Mesodermal cell (in vitro differentiated cells): Measurements from ENCODE around the gene PHACTR3.

Experiments
- H3K27ac ChIP-seq: 2 replicates; pipeline ENCODE4 v1.7.0; 2013; ENCODE audit warnings: mild to moderate bottlenecking, low read depth, low read length, moderate library complexity; ENCODE audit not compliant: severe bottlenecking
- H3K36me3 ChIP-seq: 2 replicates; pipeline ENCODE4 v1.7.1; 2013; ENCODE audit warnings: mild to moderate bottlenecking, low read length, moderate library complexity; ENCODE audit not compliant: control insufficient read depth, insufficient read depth
- H3K4me1 ChIP-seq: one replicate; pipeline ENCODE4 v1.7.1; 2013; ENCODE audit warnings: mild to moderate bottlenecking, low read length; ENCODE audit not compliant: insufficient read depth, control insufficient read depth, poor library complexity, severe bottlenecking
- H3K4me3 ChIP-seq: 2 replicates; pipeline ENCODE4 v1.7.0; 2013; ENCODE audit warnings: low read length, control low read depth, mild to moderate bottlenecking; ENCODE audit not compliant: insufficient read depth, poor library complexity, severe bottlenecking; ENCODE audit errors: extremely low read depth
- H3K9me3 ChIP-seq: 2 replicates; pipeline ENCODE4 v1.7.1; 2013; ENCODE audit warnings: mild to moderate bottlenecking, low read length, moderate library complexity; ENCODE audit not compliant: control insufficient read depth
- WGBS, 2 experiments: methylation state at CpG; one replicate each; pipeline ENCODE4 v1.1.5; 2013; ENCODE audit warnings: missing lambda C conversion rate in 2 of 2; ENCODE audit not compliant: insufficient coverage in 2 of 2; 5-methylcytosine and 5-hydroxymethylcytosine counted together

Gene PHACTR3

GRCh38 chr20:59634435-59635005 is 30.2 kb downstream of the PHACTR3 start:
- Histone ChIP-seq H3K27ac (no peak overlapping the region), H3K4me3 (no peak overlapping the region), H3K9me3 (peaks cover 14% of the 10 kb centered on the region), H3K4me1 (no peaks in the 10 kb centered on the region), H3K36me3 (no peaks in the 10 kb centered on the region)
- WGBS, 2 experiments: 72 to 81% methylated on average over 13 of the region's 18 CpGs

- no peak overlapping the region for H3K27ac ChIP-seq
- 68% methylated on average over 3 of the region's 3 CpGs; no CpG with 5 or more reads in 1 of the 2 experiments for WGBS, 2 experiments
These were observed 32.5 kb downstream of the PHACTR3 start for GRCh38 chr20:59636766-59637370.

GRCh38 chr20:59640267-59640666 is 35.9 kb downstream of the PHACTR3 start:
- no peaks in the 10 kb centered on the region for H3K36me3 ChIP-seq
- H3K4me3 ChIP-seq: no peak overlapping the region
- H3K4me1 ChIP-seq: no peaks in the 10 kb centered on the region
- WGBS, 2 experiments: 63 to 68% methylated on average over 4 to 5 of the region's 5 CpGs
- H3K27ac ChIP-seq: no peak overlapping the region
- peaks cover 13% of the 10 kb centered on the region for H3K9me3 ChIP-seq

More at GRCh38 chr20:59636766-59637370, 32.5 kb downstream of the PHACTR3 start:
- Histone ChIP-seq H3K9me3 (peaks cover 16% of the 10 kb centered on the region), H3K36me3 (no peaks in the 10 kb centered on the region), H3K4me1 (no peaks in the 10 kb centered on the region), H3K4me3 (no peak overlapping the region)

GRCh38 chr20:59643615-59644061 is 39.3 kb downstream of the PHACTR3 start:
- Histone ChIP-seq H3K9me3 (peaks cover 21% of the 10 kb centered on the region), H3K4me1 (no peaks in the 10 kb centered on the region), H3K27ac (no peak overlapping the region), H3K4me3 (no peak overlapping the region), H3K36me3 (no peaks in the 10 kb centered on the region)
- WGBS, 2 experiments: 73 to 84% methylated on average over 11 to 12 of the region's 12 CpGs

GRCh38 chr20:59644371-59644939 is 40.1 kb downstream of the PHACTR3 start:
- Histone ChIP-seq H3K9me3 (peaks cover 22% of the 10 kb centered on the region), H3K4me3 (no peak overlapping the region), H3K36me3 (no peaks in the 10 kb centered on the region), H3K27ac (no peak overlapping the region), H3K4me1 (no peaks in the 10 kb centered on the region)
- 73 to 81% methylated on average over 6 to 7 of the region's 10 CpGs for WGBS, 2 experiments

GRCh38 chr20:59645271-59645670 is 40.9 kb downstream of the PHACTR3 start:
- peaks cover 22% of the 10 kb centered on the region for H3K9me3 ChIP-seq
- H3K36me3 ChIP-seq: no peaks in the 10 kb centered on the region
- H3K4me3 ChIP-seq: no peak overlapping the region
- WGBS, 2 experiments: 69 to 72% methylated on average over 6 of the region's 9 CpGs
- H3K4me1 ChIP-seq: no peaks in the 10 kb centered on the region
- H3K27ac ChIP-seq: no peak overlapping the region

- WGBS, 2 experiments: 75 to 84% methylated on average over 4 to 7 of the region's 7 CpGs
- Histone ChIP-seq H3K9me3 (peaks cover 22% of the 10 kb centered on the region), H3K4me3 (no peak overlapping the region), H3K4me1 (no peaks in the 10 kb centered on the region), H3K36me3 (no peaks in the 10 kb centered on the region), H3K27ac (no peak overlapping the region)
These were observed 41.4 kb downstream of the PHACTR3 start for GRCh38 chr20:59645761-59646171.

GRCh38 chr20:59646487-59646886 is 42.1 kb downstream of the PHACTR3 start:
- no peak overlapping the region for H3K4me3 ChIP-seq
- H3K36me3 ChIP-seq: no peaks in the 10 kb centered on the region
- no peak overlapping the region for H3K27ac ChIP-seq
- no peaks in the 10 kb centered on the region for H3K4me1 ChIP-seq
- peaks cover 18% of the 10 kb centered on the region for H3K9me3 ChIP-seq
- WGBS, 2 experiments: 68 to 81% methylated on average over 3 of the region's 3 CpGs

- Histone ChIP-seq H3K4me3 (no peak overlapping the region), H3K4me1 (no peaks in the 10 kb centered on the region), H3K36me3 (no peaks in the 10 kb centered on the region), H3K27ac (no peak overlapping the region), H3K9me3 (peaks cover 16% of the 10 kb centered on the region)
These were observed 42.9 kb downstream of the PHACTR3 start for GRCh38 chr20:59647271-59647670.

GRCh38 chr20:59648466-59649070 is 44.2 kb downstream of the PHACTR3 start:
- no peak overlapping the region for H3K4me3 ChIP-seq
- H3K4me1 ChIP-seq: no peaks in the 10 kb centered on the region
- WGBS, 2 experiments: 70 to 78% methylated on average over 2 to 5 of the region's 7 CpGs
- no peaks in the 10 kb centered on the region for H3K36me3 ChIP-seq
- no peak overlapping the region for H3K27ac ChIP-seq
- H3K9me3 ChIP-seq: peaks cover 20% of the 10 kb centered on the region

- no peak overlapping the region for H3K4me3 ChIP-seq
- H3K27ac ChIP-seq: no peak overlapping the region
- no peaks in the 10 kb centered on the region for H3K36me3 ChIP-seq
- no peaks in the 10 kb centered on the region for H3K4me1 ChIP-seq
- peaks cover 25% of the 10 kb centered on the region for H3K9me3 ChIP-seq
- 49 to 79% methylated on average over 4 to 5 of the region's 5 CpGs for WGBS, 2 experiments
These were observed 46.1 kb downstream of the PHACTR3 start for GRCh38 chr20:59650418-59650817.
